Measurements from ENCODE around the gene RASAL1. TPM values are rescaled to one million over a fixed set of nuclear protein-coding genes. Genes with fewer than 3 reads are reported as not detected.

Gene RASAL1
- total and polyA plus RNA-seq, 2 experiments from 2014 or later: 2.7 to 8.2 TPM

GRCh38 chr12:113049976-113050742 is 85.4 kb downstream of the RASAL1 start:
- no peak overlapping the region for H3K4me2 ChIP-seq
- Mint-ChIP-seq H3K4me1 (no peaks in the 10 kb centered on the region; the same call in 1 of the 3 replicates), H3K27me3 (ENCODE audit: insufficient read depth, low read depth, poor library complexity) (peaks cover 13% of the 10 kb centered on the region), H3K9me3 (no peaks in the 10 kb centered on the region), H3K36me3 (ENCODE audit: low read depth) (no peaks in the 10 kb centered on the region), H3K4me3 (no peak overlapping the region), H3K27ac (no peak overlapping the region)
- no peaks in the 10 kb centered on the region for H3K9me2 ChIP-seq (ENCODE audit: insufficient read depth)
- H3K27me3 ChIP-seq (ENCODE audit: insufficient read depth): peaks cover 7% of the 10 kb centered on the region
- peak; percentile 96 for ATAC-seq
- H3K27ac ChIP-seq (ENCODE audit: low read depth): no peak overlapping the region
- 0 out of 2 replicates have a peak, but pooled peaks cover 2% of the 10 kb centered on the region for H4K20me1 ChIP-seq (replicated peaks; ENCODE audit: insufficient read depth)
- TF ChIP-seq CTCF (conservative IDR thresholded peaks at IDR 0.05; ENCODE audit: low read depth in 2 of 2): peak; percentile 68 to 86
- TF ChIP-seq POLR2AphosphoS5 (IDR thresholded peaks at IDR 0.05; ENCODE audit: low read depth): no peak
- DNase-seq (ENCODE audit: low spot score): peak; percentile 79
- H3K4me3 ChIP-seq: no peak overlapping the region
- no peaks in the 10 kb centered on the region for H3K4me1 ChIP-seq (ENCODE audit: insufficient read depth)
- H2AFZ ChIP-seq: peak overlapping the region; percentile 88; the same call in 1 of the 2 replicates
- no peaks in the 10 kb centered on the region for H3F3A ChIP-seq (replicated peaks; ENCODE audit: low read depth)
- H3K36me3 ChIP-seq (ENCODE audit: insufficient read depth): no peaks in the 10 kb centered on the region
- H3K79me2 ChIP-seq (replicated peaks; ENCODE audit: insufficient read depth): no peaks in the 10 kb centered on the region

Small RNA genes lying within 50 kb of the gene (microRNA-seq; reads per million reads assigned to microRNA genes)
- not detected for gene MIR7106

Small RNA genes lying within 50 kb of the gene (small RNA-seq; reads per million reads assigned to genes)
- gene MIR7106 (ENCODE audit: low replicate concordance): not detected
- gene RF00019 (ENCODE audit: low replicate concordance): not detected

Other genes starting within 250 kb of the RASAL1 start
- not detected in 2 replicates for gene OAS1, start 228.8 kb downstream of the RASAL1 start, total RNA-seq (2014; rRNA removed; shearing (Covaris generic))
- not detected in 2 replicates for gene OAS1, start 228.8 kb downstream of the RASAL1 start, polyA plus RNA-seq (2016; fragmentation: Nextera tagmentation; extraction: Ambion mirVana)
- gene OAS3, start 197.3 kb downstream of the RASAL1 start, total RNA-seq (2014; rRNA removed; shearing (Covaris generic)): 1.4 and 2.6 TPM in 2 replicates
- gene OAS3, start 197.3 kb downstream of the RASAL1 start, polyA plus RNA-seq (2016; fragmentation: Nextera tagmentation; extraction: Ambion mirVana): 0.21 and 0.27 TPM in 2 replicates
- not detected in 2 replicates for gene OAS2, start 157.2 kb downstream of the RASAL1 start, total RNA-seq (2014; rRNA removed; shearing (Covaris generic))
- 0.10 TPM in 2 replicates for gene OAS2, start 157.2 kb downstream of the RASAL1 start, polyA plus RNA-seq (2016; fragmentation: Nextera tagmentation; extraction: Ambion mirVana)
- 4.7 and 9.0 TPM in 2 replicates for gene DTX1, start 79.0 kb downstream of the RASAL1 start, total RNA-seq (2014; rRNA removed; shearing (Covaris generic))
- gene DTX1, start 79.0 kb downstream of the RASAL1 start, polyA plus RNA-seq (2016; fragmentation: Nextera tagmentation; extraction: Ambion mirVana): 1.6 and 1.8 TPM in 2 replicates
- gene CFAP73, start 14.0 kb upstream of the RASAL1 start, total RNA-seq (2014; rRNA removed; shearing (Covaris generic)): 0.59 TPM in 1 of 2 replicates, not detected in the other
- 0.50 and 0.54 TPM in 2 replicates for gene CFAP73, start 14.0 kb upstream of the RASAL1 start, polyA plus RNA-seq (2016; fragmentation: Nextera tagmentation; extraction: Ambion mirVana)
- 79.6 and 84.1 TPM in 2 replicates for gene DDX54, start 49.7 kb upstream of the RASAL1 start, total RNA-seq (2014; rRNA removed; shearing (Covaris generic))
- 89.4 and 89.5 TPM in 2 replicates for gene DDX54, start 49.7 kb upstream of the RASAL1 start, polyA plus RNA-seq (2016; fragmentation: Nextera tagmentation; extraction: Ambion mirVana)
- 33.0 and 40.4 TPM in 2 replicates for gene RITA1, start 50.0 kb upstream of the RASAL1 start, total RNA-seq (2014; rRNA removed; shearing (Covaris generic))
- gene RITA1, start 50.0 kb upstream of the RASAL1 start, polyA plus RNA-seq (2016; fragmentation: Nextera tagmentation; extraction: Ambion mirVana): 20.0 and 21.4 TPM in 2 replicates
- gene TPCN1, start 85.7 kb upstream of the RASAL1 start, total RNA-seq (2014; rRNA removed; shearing (Covaris generic)): 12.2 and 14.4 TPM in 2 replicates
- gene TPCN1, start 85.7 kb upstream of the RASAL1 start, polyA plus RNA-seq (2016; fragmentation: Nextera tagmentation; extraction: Ambion mirVana): 11.2 and 16.2 TPM in 2 replicates
- 8.9 and 13.4 TPM in 2 replicates for gene SLC8B1, start 199.3 kb upstream of the RASAL1 start, total RNA-seq (2014; rRNA removed; shearing (Covaris generic))
- 5.3 and 6.0 TPM in 2 replicates for gene SLC8B1, start 199.3 kb upstream of the RASAL1 start, polyA plus RNA-seq (2016; fragmentation: Nextera tagmentation; extraction: Ambion mirVana)
- gene PLBD2, start 222.8 kb upstream of the RASAL1 start, total RNA-seq (2014; rRNA removed; shearing (Covaris generic)): 37.0 and 37.1 TPM in 2 replicates
- 10.2 and 10.4 TPM in 2 replicates for gene PLBD2, start 222.8 kb upstream of the RASAL1 start, polyA plus RNA-seq (2016; fragmentation: Nextera tagmentation; extraction: Ambion mirVana)

All from GM23338 (cell line).